GM20000 (cell line): Measurements from ENCODE around the gene GLI1.

Source experiments
- DNase-seq: peaks from one replicate; pipeline ENCODE4 v3.0.0; 2012; ENCODE audit warnings: low spot score
- TF ChIP-seq, protein P1 (sequence below): IDR thresholded peaks from 2 replicates; pipeline ENCODE4 v1.5.1; 2012; ENCODE audit warnings: mild to moderate bottlenecking, control low read depth; ENCODE audit errors: extremely low read depth, missing control alignments

GLI1 gene

DNA sequence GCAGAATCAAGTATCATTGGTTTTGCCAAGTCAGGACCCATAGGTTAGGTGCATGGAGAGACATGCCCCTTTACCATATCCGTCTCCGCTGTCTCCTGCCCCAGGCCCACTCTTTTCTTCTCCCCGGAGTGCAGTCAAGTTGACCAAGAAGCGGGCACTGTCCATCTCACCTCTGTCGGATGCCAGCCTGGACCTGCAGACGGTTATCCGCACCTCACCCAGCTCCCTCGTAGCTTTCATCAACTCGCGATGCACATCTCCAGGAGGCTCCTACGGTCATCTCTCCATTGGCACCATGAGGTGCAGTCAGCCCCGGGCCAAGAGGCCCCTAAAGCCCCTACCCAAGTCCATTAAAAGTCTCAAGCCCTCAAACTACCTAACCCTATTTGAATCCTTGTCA, 5.0 kb downstream of the GLI1 start:
- no peak for DNase-seq
- TF ChIP-seq, protein P1, sequence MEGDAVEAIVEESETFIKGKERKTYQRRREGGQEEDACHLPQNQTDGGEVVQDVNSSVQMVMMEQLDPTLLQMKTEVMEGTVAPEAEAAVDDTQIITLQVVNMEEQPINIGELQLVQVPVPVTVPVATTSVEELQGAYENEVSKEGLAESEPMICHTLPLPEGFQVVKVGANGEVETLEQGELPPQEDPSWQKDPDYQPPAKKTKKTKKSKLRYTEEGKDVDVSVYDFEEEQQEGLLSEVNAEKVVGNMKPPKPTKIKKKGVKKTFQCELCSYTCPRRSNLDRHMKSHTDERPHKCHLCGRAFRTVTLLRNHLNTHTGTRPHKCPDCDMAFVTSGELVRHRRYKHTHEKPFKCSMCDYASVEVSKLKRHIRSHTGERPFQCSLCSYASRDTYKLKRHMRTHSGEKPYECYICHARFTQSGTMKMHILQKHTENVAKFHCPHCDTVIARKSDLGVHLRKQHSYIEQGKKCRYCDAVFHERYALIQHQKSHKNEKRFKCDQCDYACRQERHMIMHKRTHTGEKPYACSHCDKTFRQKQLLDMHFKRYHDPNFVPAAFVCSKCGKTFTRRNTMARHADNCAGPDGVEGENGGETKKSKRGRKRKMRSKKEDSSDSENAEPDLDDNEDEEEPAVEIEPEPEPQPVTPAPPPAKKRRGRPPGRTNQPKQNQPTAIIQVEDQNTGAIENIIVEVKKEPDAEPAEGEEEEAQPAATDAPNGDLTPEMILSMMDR: no peak

DNA sequence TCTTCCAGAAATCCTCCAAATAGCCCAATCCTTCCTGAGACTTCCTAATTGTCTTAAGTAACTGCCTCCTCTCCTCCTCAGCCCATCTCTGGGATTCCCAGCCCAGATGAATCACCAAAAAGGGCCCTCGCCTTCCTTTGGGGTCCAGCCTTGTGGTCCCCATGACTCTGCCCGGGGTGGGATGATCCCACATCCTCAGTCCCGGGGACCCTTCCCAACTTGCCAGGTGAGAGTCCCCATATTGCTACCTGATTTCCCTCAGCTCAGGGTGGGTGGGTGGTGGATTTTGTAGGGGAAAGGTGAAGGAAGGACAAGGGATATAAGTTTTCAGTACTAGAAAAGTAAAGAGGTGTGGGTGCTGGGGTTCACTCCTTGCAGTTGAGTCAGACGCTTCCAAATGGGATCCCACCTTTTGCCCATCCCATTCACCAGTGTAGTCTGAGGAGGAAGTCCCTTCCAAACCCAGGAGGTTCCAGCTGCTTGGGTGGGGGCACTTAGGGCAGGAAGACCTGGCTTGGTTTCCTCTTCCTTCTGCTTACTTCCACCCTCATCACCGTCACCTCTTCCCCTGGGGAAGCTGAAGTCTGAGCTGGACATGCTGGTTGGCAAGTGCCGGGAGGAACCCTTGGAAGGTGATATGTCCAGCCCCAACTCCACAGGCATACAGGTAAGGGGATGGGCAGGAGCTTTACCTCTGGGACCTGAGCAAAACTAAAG, 5.6 kb downstream of the GLI1 start:
- TF ChIP-seq, protein P1: no peak
- no peak for DNase-seq

DNA sequence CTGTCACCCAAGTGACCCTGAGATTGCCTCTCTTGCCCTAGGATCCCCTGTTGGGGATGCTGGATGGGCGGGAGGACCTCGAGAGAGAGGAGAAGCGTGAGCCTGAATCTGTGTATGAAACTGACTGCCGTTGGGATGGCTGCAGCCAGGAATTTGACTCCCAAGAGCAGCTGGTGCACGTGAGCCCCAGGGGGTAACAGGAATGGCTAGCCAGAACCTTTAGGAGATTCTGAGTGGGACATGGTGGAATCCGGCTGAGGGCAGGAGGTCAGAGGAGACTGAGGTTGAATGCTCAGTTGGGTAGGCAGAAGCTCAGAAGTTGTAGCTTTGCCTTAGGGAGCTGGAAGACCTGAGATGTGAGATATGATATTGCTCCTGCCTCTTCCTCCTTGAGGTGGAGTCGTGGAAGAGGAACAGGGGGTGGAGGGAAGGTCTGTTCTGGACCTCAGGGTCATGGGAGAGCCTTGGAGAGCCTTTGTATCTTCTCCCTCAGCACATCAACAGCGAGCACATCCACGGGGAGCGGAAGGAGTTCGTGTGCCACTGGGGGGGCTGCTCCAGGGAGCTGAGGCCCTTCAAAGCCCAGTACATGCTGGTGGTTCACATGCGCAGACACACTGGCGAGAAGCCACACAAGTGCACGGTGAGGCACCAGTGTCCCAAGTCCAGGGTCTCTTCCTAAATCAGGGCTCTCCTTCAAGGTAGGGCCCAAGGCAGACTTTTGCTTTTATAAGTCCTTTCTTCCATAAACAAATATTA, 6.3 kb downstream of the GLI1 start:
- DNase-seq: no peak

DNA sequence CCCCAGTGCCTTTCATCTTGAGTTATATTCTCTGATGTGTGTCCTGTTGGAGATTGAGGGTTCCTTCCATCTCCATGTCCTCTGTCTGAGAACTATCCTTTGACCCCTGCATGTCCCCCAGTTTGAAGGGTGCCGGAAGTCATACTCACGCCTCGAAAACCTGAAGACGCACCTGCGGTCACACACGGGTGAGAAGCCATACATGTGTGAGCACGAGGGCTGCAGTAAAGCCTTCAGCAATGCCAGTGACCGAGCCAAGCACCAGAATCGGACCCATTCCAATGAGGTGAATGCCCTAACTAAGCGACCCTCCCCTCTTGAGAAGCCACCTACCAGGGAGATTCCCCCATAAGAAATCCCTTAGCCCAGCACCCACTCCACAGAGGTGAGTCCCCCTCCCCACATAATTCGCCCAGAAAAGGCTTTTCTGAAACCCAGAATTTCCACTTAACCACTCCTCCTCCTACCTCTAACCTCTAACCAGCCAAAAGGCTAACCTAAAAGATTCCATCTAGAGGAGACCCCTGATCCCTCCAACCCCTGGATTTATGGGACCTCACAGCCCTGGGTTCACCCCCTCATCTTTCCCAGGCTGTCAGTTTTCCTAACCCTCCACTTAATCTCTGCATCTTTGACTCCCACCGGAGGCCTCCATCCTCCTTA, 7.8 kb downstream of the GLI1 start:
- TF ChIP-seq, protein P1: no peak
- DNase-seq: no peak

More for the DNA sequence above, 6.3 kb downstream of the GLI1 start:
- TF ChIP-seq, protein P1: no peak

DNA sequence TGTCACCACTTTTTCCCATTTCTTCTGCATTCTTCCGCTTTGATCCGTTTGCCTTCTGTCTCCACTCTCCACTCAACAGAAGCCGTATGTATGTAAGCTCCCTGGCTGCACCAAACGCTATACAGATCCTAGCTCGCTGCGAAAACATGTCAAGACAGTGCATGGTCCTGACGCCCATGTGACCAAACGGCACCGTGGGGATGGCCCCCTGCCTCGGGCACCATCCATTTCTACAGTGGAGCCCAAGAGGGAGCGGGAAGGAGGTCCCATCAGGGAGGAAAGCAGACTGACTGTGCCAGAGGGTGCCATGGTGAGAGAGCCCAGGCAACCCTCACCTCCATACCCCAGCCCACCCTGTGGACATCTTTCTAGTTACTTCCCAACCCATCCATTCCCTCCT, 8.3 kb downstream of the GLI1 start:
- TF ChIP-seq, protein P1: no peak
- no peak for DNase-seq

DNA sequence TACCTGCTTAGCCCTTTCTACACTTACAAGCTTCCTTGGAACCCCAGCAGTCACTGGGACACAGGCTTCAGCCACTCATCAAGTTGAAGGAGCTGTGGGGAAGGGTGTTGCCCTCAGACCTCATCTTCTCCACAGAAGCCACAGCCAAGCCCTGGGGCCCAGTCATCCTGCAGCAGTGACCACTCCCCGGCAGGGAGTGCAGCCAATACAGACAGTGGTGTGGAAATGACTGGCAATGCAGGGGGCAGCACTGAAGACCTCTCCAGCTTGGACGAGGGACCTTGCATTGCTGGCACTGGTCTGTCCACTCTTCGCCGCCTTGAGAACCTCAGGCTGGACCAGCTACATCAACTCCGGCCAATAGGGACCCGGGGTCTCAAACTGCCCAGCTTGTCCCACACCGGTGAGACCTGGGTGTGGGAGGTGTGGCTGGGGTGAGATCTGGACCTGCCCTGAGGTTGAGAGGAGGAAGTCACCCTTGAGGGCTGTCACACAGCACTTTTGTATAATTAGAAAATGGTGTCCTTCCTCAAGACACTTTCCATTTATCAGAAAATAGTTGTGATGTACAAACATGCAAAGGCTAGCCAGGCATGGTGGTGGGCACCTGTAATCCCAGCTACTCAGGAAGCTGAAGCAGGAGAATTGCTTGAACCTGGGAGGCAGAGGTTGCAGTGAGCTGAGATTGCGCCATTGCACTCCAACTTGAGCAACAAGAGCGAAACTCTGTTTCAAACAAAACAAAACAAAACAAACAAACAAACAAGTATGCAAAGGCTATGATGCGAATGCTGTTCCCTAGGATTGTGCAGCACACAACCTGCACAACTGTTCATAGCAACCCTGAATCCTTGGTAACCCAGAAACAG, 9.9 kb downstream of the GLI1 start:
- TF ChIP-seq, protein P1: no peak
- DNase-seq: no peak
